Neural cell (in vitro differentiated cells): Measurements from ENCODE around the gene LDLRAD3. TPM values are rescaled to one million over a fixed set of nuclear protein-coding genes. Genes with fewer than 3 reads are reported as not detected.

ENCODE experiments used
- H2AFZ ChIP-seq: fragments of 200-600, 300-800 bp; sonication (generic), shearing (Covaris generic); 2 replicates; pipeline ENCODE4 v1.6.0; 2014; ENCODE audit warnings: low read depth, mild to moderate bottlenecking, antibody characterized with exemption, low read length, moderate library complexity
- H3F3A ChIP-seq: fragments of 200-600 bp; shearing (Covaris generic); 2 replicates; pipeline ENCODE4 v1.6.1; 2016; ENCODE audit warnings: mild to moderate bottlenecking, moderate library complexity, mixed read lengths, antibody characterized with exemption, low read length; ENCODE audit not compliant: insufficient read depth, poor library complexity, severe bottlenecking
- H3K27ac ChIP-seq: fragments of 200-600, 300-800 bp; sonication (generic), shearing (Covaris generic); 2 replicates; pipeline ENCODE4 v1.5.1; 2014; ENCODE audit warnings: mild to moderate bottlenecking, low read length, moderate library complexity
- H3K27me3 ChIP-seq: fragments of 300-800, 200-600 bp; sonication (generic), shearing (Covaris generic); 2 replicates; pipeline ENCODE4 v1.6.0; 2014; ENCODE audit warnings: mild to moderate bottlenecking, low read depth, low read length, moderate library complexity; ENCODE audit not compliant: insufficient read depth
- H3K36me3 ChIP-seq: fragments of 300-800, 200-600 bp; sonication (generic), shearing (Covaris generic); 2 replicates; pipeline ENCODE4 v1.5.1; 2014; ENCODE audit warnings: mild to moderate bottlenecking, antibody characterized with exemption, low read length, moderate library complexity; ENCODE audit not compliant: insufficient read depth
- H3K4me2 ChIP-seq: fragments of 300-800, 200-600 bp; sonication (generic), shearing (Covaris generic); 2 replicates; pipeline ENCODE4 v1.6.0; 2014; ENCODE audit warnings: mild to moderate bottlenecking, low read length
- H3K4me3 ChIP-seq: fragments of 300-800, 200-600 bp; sonication (generic), shearing (Covaris generic); 2 replicates; pipeline ENCODE4 v1.5.1; 2014; ENCODE audit warnings: mild to moderate bottlenecking, low read length, moderate library complexity
- H3K79me2 ChIP-seq: fragments of 200-600 bp; shearing (Covaris generic); replicated peaks from 2 replicates; pipeline ENCODE4 v1.6.0; 2014; ENCODE audit warnings: mild to moderate bottlenecking, low read length, moderate library complexity; ENCODE audit not compliant: insufficient read depth
- H3K9ac ChIP-seq: fragments of 300-800, 200-600 bp; sonication (generic), shearing (Covaris generic); 2 replicates; pipeline ENCODE4 v1.6.1; 2016; ENCODE audit warnings: mild to moderate bottlenecking, low read length, mixed read lengths
- H3K9me2 ChIP-seq: fragments of 200-600 bp; shearing (Covaris generic); 2 replicates; pipeline ENCODE4 v1.6.1; 2016; ENCODE audit warnings: mild to moderate bottlenecking, low read length, mixed read lengths; ENCODE audit not compliant: insufficient read depth
- H3K9me3 ChIP-seq: fragments of 200-600, 300-800 bp; sonication (generic), shearing (Covaris generic); 2 replicates; pipeline ENCODE4 v1.6.1; 2016; ENCODE audit warnings: mild to moderate bottlenecking, mixed run types, low read length, moderate library complexity, mixed read lengths
- H4K20me1 ChIP-seq: fragments of 200-600 bp; shearing (Covaris generic); 2 replicates; pipeline ENCODE4 v1.6.1; 2016; ENCODE audit warnings: mild to moderate bottlenecking, mixed run types; ENCODE audit not compliant: insufficient read depth
- EP300 ChIP-seq: fragments of 450-650 bp; conservative IDR thresholded peaks from 2 replicates; pipeline ENCODE4 v1.6.1; 2014; ENCODE audit warnings: antibody characterized with exemption, mild to moderate bottlenecking, moderate library complexity; ENCODE audit not compliant: poor library complexity, severe bottlenecking
- EZH2 ChIP-seq: fragments of 200-600, 300-800 bp; shearing (Covaris generic), sonication (generic); IDR thresholded peaks from 2 replicates; pipeline ENCODE4 v1.6.1; 2014; ENCODE audit warnings: antibody characterized with exemption, low read length, borderline replicate concordance, mild to moderate bottlenecking; ENCODE audit not compliant: insufficient read depth, poor library complexity, severe bottlenecking
- MXI1 ChIP-seq: fragments of 450-650 bp; conservative IDR thresholded peaks from 2 replicates; pipeline ENCODE4 v1.6.1; 2014; ENCODE audit warnings: antibody characterized with exemption, mild to moderate bottlenecking; ENCODE audit not compliant: poor library complexity, severe bottlenecking
- POLR2AphosphoS5 ChIP-seq: IDR thresholded peaks from 2 replicates; pipeline ENCODE4 v1.6.1; 2012
- RAD21 ChIP-seq: fragments of 450-650 bp; conservative IDR thresholded peaks from 2 replicates; pipeline ENCODE4 v1.6.1; 2014; ENCODE audit warnings: antibody characterized with exemption, mild to moderate bottlenecking, moderate library complexity
- SMC3 ChIP-seq: fragments of 450-650 bp; conservative IDR thresholded peaks from 2 replicates; pipeline ENCODE4 v1.6.1; 2014; ENCODE audit warnings: antibody characterized with exemption, mild to moderate bottlenecking, moderate library complexity; ENCODE audit not compliant: poor library complexity
- TAF1 ChIP-seq: IDR thresholded peaks from 2 replicates; pipeline ENCODE4 v1.6.1; 2012; ENCODE audit warnings: low read depth
- polyA plus RNA-seq: library from polyadenylated mRNA; depleted of rRNA; stranded (reverse); fragments of >200 nt; gene quantifications from 2 replicates; pipeline ENCODE4 v1.2.3, GENCODE V29; 2014
- TF ChIP-seq, protein P1 (sequence below): fragments of 450-650 bp; IDR thresholded peaks from 2 replicates; pipeline ENCODE4 v1.5.1; 2014; ENCODE audit warnings: antibody characterized with exemption, mild to moderate bottlenecking, moderate library complexity; ENCODE audit not compliant: poor library complexity, severe bottlenecking
- TF ChIP-seq, protein P2 (sequence below): IDR thresholded peaks from 2 replicates; pipeline ENCODE4 v1.6.1; 2012; ENCODE audit warnings: borderline replicate concordance

Gene LDLRAD3
- polyA plus RNA-seq, 1 donor from 2014 or later, result 3.5 TPM

GRCh38 chr11:35906277-35906661 is 37.6 kb upstream of the LDLRAD3 start:
- Histone ChIP-seq H3K27ac (no peak overlapping the region), H2AFZ (no peak overlapping the region), H3K4me3 (no peak overlapping the region), H3K4me2 (no peak overlapping the region), H3K9ac (no peak overlapping the region), H4K20me1 (no peaks in the 10 kb centered on the region), H3F3A (no peaks in the 10 kb centered on the region), H3K9me2 (no peaks in the 10 kb centered on the region), H3K36me3 (no peaks in the 10 kb centered on the region), H3K79me2 (no peaks in the 10 kb centered on the region), H3K9me3 (peaks cover 3% of the 10 kb centered on the region), H3K27me3 (no peaks in the 10 kb centered on the region)
- TF ChIP-seq SMC3 (no peak), POLR2AphosphoS5 (no peak), EZH2 (no peak), EP300 (no peak), MXI1 (no peak), TAF1 (no peak), RAD21 (no peak)
- TF ChIP-seq, protein P1, sequence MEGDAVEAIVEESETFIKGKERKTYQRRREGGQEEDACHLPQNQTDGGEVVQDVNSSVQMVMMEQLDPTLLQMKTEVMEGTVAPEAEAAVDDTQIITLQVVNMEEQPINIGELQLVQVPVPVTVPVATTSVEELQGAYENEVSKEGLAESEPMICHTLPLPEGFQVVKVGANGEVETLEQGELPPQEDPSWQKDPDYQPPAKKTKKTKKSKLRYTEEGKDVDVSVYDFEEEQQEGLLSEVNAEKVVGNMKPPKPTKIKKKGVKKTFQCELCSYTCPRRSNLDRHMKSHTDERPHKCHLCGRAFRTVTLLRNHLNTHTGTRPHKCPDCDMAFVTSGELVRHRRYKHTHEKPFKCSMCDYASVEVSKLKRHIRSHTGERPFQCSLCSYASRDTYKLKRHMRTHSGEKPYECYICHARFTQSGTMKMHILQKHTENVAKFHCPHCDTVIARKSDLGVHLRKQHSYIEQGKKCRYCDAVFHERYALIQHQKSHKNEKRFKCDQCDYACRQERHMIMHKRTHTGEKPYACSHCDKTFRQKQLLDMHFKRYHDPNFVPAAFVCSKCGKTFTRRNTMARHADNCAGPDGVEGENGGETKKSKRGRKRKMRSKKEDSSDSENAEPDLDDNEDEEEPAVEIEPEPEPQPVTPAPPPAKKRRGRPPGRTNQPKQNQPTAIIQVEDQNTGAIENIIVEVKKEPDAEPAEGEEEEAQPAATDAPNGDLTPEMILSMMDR, result no peak
- TF ChIP-seq, protein P2, sequence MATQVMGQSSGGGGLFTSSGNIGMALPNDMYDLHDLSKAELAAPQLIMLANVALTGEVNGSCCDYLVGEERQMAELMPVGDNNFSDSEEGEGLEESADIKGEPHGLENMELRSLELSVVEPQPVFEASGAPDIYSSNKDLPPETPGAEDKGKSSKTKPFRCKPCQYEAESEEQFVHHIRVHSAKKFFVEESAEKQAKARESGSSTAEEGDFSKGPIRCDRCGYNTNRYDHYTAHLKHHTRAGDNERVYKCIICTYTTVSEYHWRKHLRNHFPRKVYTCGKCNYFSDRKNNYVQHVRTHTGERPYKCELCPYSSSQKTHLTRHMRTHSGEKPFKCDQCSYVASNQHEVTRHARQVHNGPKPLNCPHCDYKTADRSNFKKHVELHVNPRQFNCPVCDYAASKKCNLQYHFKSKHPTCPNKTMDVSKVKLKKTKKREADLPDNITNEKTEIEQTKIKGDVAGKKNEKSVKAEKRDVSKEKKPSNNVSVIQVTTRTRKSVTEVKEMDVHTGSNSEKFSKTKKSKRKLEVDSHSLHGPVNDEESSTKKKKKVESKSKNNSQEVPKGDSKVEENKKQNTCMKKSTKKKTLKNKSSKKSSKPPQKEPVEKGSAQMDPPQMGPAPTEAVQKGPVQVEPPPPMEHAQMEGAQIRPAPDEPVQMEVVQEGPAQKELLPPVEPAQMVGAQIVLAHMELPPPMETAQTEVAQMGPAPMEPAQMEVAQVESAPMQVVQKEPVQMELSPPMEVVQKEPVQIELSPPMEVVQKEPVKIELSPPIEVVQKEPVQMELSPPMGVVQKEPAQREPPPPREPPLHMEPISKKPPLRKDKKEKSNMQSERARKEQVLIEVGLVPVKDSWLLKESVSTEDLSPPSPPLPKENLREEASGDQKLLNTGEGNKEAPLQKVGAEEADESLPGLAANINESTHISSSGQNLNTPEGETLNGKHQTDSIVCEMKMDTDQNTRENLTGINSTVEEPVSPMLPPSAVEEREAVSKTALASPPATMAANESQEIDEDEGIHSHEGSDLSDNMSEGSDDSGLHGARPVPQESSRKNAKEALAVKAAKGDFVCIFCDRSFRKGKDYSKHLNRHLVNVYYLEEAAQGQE, result no peak

DNA sequence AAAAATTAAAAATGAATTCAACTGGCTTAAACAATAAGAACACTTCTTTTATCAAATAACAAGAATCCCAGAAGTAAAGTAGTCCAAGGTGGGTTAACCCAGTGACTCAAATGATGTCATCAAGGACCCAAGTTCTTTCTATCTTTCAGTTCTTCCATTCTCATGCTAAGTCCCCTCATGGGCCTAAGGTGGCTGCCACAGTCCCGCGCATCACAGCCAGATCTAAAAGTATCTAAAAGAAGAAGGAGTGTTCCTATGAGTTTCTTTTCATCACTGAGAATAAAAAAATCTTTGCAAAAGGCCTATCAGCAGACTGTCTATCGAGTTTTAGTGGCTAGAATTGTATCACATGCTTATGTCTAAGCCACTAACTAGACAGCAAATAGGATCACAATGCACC is 37.2 kb upstream of the LDLRAD3 start:
- TF ChIP-seq RAD21 (no peak), EZH2 (no peak), TAF1 (no peak), EP300 (no peak), POLR2AphosphoS5 (no peak), SMC3 (no peak), MXI1 (no peak)
- TF ChIP-seq, protein P1, result no peak
- TF ChIP-seq, protein P2, result no peak
- H3K9me3 ChIP-seq, result peaks cover 3% of the 10 kb centered on the region
- H3K4me3 ChIP-seq, result no peak overlapping the region
- no peak overlapping the region for H3K9ac ChIP-seq
- H2AFZ ChIP-seq, result no peak overlapping the region
- H3K36me3 ChIP-seq, result no peaks in the 10 kb centered on the region
- no peaks in the 10 kb centered on the region for H3K27me3 ChIP-seq
- no peak overlapping the region for H3K4me2 ChIP-seq
- H3K9me2 ChIP-seq, result no peaks in the 10 kb centered on the region
- H3K79me2 ChIP-seq, result no peaks in the 10 kb centered on the region
- H3K27ac ChIP-seq, result no peak overlapping the region
- no peaks in the 10 kb centered on the region for H3F3A ChIP-seq
- no peaks in the 10 kb centered on the region for H4K20me1 ChIP-seq
